Epidermal melanocyte (primary cell): ENCODE results near the gene NKD1.

Experiments used
- DNase-seq: peaks from one replicate; pipeline ENCODE4 v3.0.0; 2011; ENCODE audit warnings: low spot score; ENCODE audit not compliant: insufficient read length

NKD1 gene

GRCh38 chr16:50613281-50613963, 65.2 kb downstream of the NKD1 start:
- DNase-seq: peak; percentile 89

DNA sequence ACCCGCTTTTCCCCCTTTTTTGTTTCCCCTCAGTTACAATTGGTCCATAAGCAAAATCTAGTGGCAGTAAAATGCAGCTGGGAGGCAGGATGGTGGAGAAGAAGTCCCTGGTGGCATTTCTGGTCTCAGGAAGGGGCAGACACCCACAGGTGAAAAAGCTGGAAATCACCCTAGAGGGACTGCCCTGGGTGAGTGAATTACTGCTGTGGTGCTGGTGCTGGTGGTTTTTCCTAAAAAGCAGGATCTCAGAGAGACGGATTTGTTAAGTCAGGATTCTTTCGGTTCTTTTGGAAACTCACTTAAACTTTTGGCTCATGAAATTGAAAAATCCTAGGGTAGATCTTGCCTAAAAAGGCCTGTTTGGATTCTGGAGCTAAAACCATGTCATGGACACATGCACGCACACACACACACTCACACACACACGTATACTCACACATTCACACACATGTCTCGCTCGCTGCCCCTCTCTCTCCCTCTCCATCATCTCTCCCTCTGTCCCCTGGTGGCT, 65.8 kb downstream of the NKD1 start:
- peak; percentile 30 for DNase-seq

DNA sequence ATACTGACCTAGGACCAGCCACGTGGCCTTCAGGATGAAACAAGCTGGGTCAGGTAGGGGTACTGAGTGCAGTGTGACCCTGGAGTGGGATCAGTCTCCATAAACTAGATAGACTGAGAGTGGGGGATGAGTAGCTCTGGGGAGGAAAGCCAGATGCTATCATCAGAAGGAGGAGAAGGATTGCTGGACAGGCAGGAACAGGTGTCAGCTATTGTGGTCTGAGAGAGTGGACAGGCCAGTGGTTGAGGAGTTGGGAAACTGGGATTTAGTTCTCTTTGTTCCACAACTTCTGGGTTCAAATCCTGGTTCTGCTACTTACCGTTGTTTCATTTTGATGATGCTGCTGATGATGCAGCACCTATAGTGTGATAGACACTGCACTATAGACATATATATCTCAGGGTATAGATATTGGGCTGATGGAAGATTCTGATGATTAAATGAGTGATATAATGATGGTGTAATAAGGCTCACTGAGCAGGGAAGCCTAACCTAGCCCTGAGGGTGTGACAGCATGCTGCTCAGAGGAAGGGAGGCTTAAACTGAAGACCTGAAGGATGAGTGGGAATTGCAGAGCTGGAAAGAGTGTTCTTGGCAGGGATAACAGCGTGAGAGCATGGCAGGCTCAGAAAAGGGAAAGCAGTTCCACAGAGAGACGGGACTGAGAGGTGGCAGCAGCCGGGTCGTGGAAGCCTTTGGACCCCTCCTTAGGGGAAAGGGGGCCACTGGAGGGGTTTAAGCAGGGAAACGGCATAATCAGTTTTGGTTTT, 66.9 kb downstream of the NKD1 start:
- DNase-seq: no peak

- no peak for DNase-seq
These were observed 67.7 kb downstream of the NKD1 start for GRCh38 chr16:50615891-50616290.

DNA sequence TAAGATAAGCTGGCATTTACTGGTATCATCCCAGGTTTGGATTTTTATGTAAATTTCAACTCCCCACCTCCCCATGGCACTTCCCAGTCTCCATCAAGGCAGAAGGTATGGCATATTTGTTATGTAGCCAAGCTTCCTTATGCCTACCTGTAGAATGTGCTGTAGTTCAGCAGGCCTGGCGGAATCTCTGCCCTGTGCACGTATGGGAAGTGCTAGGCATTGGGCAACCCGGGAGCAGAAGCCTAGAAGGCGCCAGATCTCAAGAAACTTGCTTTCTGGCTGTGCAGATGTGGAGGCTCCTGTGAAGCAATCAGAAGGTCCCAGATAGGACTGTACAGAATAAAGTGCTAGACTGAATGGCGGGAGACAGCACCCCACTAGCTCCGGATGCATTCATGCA, 68.2 kb downstream of the NKD1 start:
- DNase-seq: no peak

DNA sequence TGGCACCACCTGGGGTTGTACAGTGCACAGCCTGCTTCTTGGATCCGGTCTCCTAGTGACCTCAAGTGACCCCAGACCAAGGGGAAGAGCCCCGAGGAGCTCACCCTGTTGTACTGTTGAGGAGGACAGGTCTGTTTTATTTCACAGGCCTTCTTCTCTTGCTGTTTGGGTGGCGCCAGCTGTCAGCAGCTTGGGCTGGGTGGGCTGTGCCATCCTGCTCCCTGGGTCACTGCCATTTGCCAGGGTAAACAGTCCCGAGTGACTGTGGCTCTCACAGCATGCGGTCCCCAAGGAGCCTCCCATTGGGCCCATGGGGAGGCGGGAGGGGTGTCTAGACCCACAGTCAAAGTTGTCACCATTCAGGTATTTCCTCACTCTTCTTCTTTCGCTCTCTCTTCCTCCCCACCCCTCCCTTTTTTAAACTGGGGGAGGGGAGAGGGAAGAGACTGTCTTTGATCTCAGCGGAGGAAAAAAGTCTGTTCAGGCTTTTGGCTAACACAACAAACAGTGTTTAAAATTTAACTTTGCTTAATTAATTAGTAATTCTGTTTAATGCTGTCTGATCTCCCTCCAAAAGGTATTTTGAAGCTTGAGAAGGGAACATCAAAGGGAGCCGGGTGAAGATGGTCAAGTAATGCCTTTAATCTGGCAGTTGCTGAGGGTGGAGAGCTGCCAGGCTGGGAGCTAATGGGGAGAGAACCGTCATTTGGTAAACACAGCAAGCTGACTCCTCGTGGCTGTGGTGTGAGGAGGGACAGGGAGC, 68.9 kb downstream of the NKD1 start:
- DNase-seq: no peak

GRCh38 chr16:50617646-50618184, 69.5 kb downstream of the NKD1 start:
- no peak for DNase-seq

- no peak for DNase-seq
These were observed 70.2 kb downstream of the NKD1 start for GRCh38 chr16:50618238-50618918.

DNA sequence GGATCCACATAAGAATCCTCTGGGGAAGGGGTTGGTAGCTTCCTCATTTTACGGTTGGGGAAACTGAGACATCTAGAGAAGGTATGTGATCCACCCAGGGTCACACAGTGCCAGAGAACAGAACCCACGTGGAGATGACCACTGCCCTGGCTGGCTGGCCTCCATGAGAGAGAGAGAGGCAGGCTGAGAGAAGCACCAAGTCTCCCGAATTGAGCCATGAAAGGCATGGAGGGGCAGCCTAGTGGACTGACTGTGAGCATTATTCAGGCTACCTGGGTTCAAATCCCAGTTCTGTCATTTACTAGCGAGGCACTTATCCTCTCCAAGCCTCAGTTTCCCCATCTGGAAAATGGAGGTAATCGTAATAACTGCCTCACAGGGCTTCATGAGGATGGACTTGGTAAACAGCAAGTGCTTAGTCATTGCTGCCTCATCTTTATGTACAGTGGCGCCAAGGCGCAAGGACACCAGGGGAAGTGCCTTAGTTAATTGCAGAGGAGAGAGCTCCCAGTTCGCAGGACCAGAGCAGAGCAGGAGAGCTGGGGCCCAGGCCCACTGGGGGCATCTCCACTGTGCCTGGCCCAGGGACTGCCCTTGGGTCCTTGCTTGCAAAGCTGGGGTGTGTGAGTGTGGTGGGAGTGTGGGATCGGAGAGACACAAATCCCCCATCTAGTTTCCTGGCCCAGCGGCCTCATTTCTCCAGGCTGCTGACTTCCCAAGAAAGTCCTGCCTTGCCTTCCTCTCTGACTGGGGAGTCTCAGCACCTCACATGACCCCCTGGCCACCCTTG, 71.7 kb downstream of the NKD1 start:
- DNase-seq: no peak

- DNase-seq: no peak
These were observed 72.7 kb downstream of the NKD1 start for GRCh38 chr16:50620646-50621451.

GRCh38 chr16:50621452-50621792, 73.2 kb downstream of the NKD1 start:
- no peak for DNase-seq

DNA sequence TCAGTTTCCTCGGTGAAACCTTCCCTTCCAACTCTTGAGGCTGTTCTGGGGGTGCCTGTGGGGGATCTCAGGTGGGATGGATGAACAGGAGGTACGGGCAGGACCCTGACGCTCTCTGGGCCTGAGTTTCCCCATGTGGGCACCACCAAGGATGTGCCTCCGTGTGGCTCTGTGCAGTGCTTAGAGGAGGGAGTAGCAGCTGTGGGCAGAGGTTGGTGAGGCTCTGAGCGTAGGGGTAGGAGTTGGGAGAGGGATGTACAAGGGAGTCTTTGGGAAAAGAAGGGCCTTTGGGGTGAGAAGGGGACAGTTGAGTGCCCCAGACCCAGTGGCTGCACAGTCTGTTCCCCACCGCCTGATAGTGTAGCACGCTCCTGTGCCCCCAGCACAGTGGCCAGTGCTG, 73.8 kb downstream of the NKD1 start:
- DNase-seq: no peak

GRCh38 chr16:50622643-50623369, 74.6 kb downstream of the NKD1 start:
- no peak for DNase-seq

DNA sequence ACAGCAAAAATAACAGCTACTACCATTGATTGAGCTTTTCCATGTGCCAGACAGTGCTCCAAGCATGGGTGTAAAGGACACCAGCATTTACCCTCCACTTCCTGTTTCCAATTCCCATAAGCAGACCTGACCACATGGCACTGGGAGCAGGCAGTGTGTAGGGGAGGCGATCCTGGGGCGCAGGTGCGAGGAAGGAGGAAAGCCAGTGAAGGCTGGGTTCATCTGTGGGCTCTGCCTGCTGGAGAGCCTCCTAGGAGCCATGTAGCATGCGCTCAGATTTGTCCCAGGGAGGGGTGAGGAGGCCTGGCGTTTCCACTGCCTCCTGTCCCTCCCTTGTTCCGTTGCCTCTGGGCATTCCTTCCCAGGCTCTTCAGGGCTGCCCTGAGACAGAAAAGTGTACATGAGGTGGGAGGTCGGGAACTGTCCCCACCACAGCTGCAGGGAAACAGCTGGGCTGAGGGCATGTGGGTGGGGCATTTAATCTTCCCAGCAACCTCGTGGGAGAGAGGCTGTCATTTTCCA, 76.3 kb downstream of the NKD1 start:
- DNase-seq: no peak

- no peak for DNase-seq
These were observed 77.2 kb downstream of the NKD1 start for GRCh38 chr16:50625374-50625773.

GRCh38 chr16:50626868-50627267, 78.7 kb downstream of the NKD1 start:
- no peak for DNase-seq

DNA sequence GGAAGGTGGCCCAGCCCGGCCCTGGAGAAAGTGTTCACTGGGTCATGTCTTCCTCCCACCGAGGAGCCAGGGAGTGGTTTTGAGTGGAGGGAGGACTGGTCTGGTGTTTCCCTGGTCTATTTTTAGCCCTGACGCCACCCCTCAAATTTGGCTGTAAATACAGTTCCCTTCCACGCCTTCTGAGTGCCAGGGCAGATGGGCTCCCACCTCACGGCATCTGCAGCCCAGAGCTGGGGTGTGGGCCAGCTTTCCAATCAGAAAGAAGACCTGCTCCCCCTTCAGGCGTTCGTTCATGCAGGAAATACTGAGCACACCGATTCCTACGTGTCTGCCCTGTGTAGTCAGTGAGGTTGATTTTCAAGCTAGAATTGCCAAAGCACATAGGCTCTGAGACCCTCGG, 79.2 kb downstream of the NKD1 start:
- no peak for DNase-seq

DNA sequence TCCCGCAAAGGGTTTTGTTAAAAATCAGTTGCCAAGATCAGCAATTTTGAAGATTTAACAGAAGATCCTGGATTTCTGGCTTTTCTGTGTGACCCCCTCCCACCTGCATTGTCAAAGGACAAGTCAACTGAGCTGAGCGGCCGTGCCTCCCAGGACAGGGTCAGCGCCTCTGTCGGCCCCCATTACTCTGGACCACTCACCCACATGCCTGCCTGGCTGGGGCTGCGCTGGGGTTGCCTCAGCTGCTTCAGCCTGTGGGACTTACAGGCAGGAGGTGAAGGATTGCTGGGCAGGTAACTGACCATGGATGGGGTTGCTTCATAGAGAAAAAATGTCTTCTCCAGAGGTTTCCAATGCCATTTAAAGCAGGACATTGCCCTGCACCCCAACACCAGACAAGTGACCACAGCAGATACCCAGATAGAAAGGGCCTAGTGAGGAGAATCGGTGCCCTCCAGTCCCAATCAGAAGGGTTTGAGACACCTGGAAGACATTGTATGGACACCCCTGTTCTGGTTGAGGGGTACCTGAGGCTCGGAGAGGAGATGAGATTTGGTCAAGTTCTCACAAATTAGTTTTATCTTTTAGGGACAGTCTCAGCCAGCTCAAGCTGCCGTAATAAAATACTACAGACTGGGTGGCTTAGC, 80.1 kb downstream of the NKD1 start:
- DNase-seq: no peak
